Caco-2 (cell line): ENCODE measurements around the gene NDEL1. TPM values are rescaled to one million over a fixed set of nuclear protein-coding genes. Genes with fewer than 3 reads are reported as not detected.

Experiments used
- BruUV-seq: library from RNA; stranded (reverse); fragments of 400-500 nt; replicated peaks from 2 replicates; lab custom pipeline; 2021; lab: Mats Ljungman, UMichigan
- CTCF ChIA-PET: fragments of 300-600 bp; sonication (Branson Sonifier 250); formaldehyde crosslinking; loops from one replicate; lab custom pipeline; 2022; ENCODE audit warnings: antibody characterized with exemption; lab: Charles Lee
- POLR2A ChIA-PET: fragments of 300-600 bp; sonication (Branson Sonifier 250); formaldehyde crosslinking; loops from one replicate; lab custom pipeline; 2022; ENCODE audit warnings: antibody characterized with exemption; lab: Charles Lee
- DNase-seq, 2 experiments: peaks; one replicate each; pipeline versions ENCODE4 v3.0.0 to v3.0.0-alpha.2; 2020 to 2022
- H3K27me3 ChIP-seq: replicated peaks from 2 replicates; pipeline ENCODE4 v1.6.0; 2011; ENCODE audit warnings: low read length; ENCODE audit not compliant: control insufficient read depth, insufficient read depth
- H3K36me3 ChIP-seq: 2 replicates; pipeline ENCODE4 v1.5.1; 2011; ENCODE audit warnings: low read length; ENCODE audit not compliant: control insufficient read depth, insufficient read depth
- H3K4me1 ChIP-seq: fragments of 250-450 bp; sonication (Bioruptor Pico); 2 replicates; pipeline ENCODE4 v1.5.1; 2020; ENCODE audit warnings: mild to moderate bottlenecking
- H3K4me3 ChIP-seq: 2 replicates; pipeline ENCODE4 v1.5.1; 2011; ENCODE audit warnings: low read depth, mild to moderate bottlenecking, control low read depth, low read length
- H3K9me3 ChIP-seq: fragments of 250-450 bp; sonication (Bioruptor Pico); 2 replicates; pipeline ENCODE4 v1.5.1; 2020; ENCODE audit warnings: mild to moderate bottlenecking, moderate library complexity
- H3K27ac Mint-ChIP-seq: one replicate; pipeline ENCODE4 v1.8.0; 2022; ENCODE audit warnings: mixed read lengths; ENCODE audit not compliant: unreplicated experiment
- H3K27me3 Mint-ChIP-seq: one replicate; pipeline ENCODE4 v1.8.0; 2022; ENCODE audit warnings: mixed read lengths; ENCODE audit not compliant: insufficient read depth, unreplicated experiment
- H3K36me3 Mint-ChIP-seq: one replicate; pipeline ENCODE4 v1.8.0; 2022; ENCODE audit warnings: mild to moderate bottlenecking, mixed read lengths; ENCODE audit not compliant: insufficient read depth, unreplicated experiment
- H3K4me1 Mint-ChIP-seq: one replicate; pipeline ENCODE4 v1.8.0; 2022; ENCODE audit warnings: low read depth, mixed read lengths; ENCODE audit not compliant: unreplicated experiment
- H3K4me3 Mint-ChIP-seq: one replicate; pipeline ENCODE4 v1.8.0; 2022; ENCODE audit warnings: mild to moderate bottlenecking, moderate library complexity, mixed read lengths; ENCODE audit not compliant: unreplicated experiment
- H3K9me3 Mint-ChIP-seq: one replicate; pipeline ENCODE4 v1.8.0; 2022; ENCODE audit warnings: mixed read lengths; ENCODE audit not compliant: unreplicated experiment
- CTCF ChIP-seq, 2 experiments: fragments of 200-600 bp in 1 of 2; IDR thresholded peaks; 1 replicate in 1 of 2; 2 replicates in 1 of 2; pipeline versions ENCODE4 v1.5.1 to v1.8.0; 2011 to 2022; ENCODE audit warnings: antibody characterized with exemption in 1 of 2, control low read depth in 1 of 2, inconsistent platforms in 1 of 2, low read depth in 1 of 2, low read length in 1 of 2, mild to moderate bottlenecking in 1 of 2, moderate library complexity in 1 of 2; ENCODE audit not compliant: insufficient read depth in 1 of 2, severe bottlenecking in 1 of 2, unreplicated experiment in 1 of 2
- intact Hi-C: fragments of 100-400 bp; cut with micrococcal nuclease; formaldehyde crosslinking; loops from one replicate; pipeline ENCODE4 v1.10.0; 2022; ENCODE audit not compliant: unreplicated experiment
- total RNA-seq: library from RNA; stranded (reverse); gene quantifications from 2 replicates; pipeline ENCODE4 v1.2.3, GENCODE V29; 2022

The NDEL1 gene
- total RNA-seq, 1 experiment from 2014 or later: 32.2 TPM

GRCh38 chr17:8468127-8468526, 32.4 kb downstream of the NDEL1 start:
- ChIA-PET CTCF (no interaction called here), POLR2A (no interaction called here)
- DNase-seq: no peak
- no peak for TF ChIP-seq CTCF (IDR thresholded peaks at IDR 0.05; ENCODE audit: insufficient read depth in 1 of 2, low read depth in 1 of 2, low read length in 1 of 2, severe bottlenecking in 1 of 2, unreplicated experiment in 1 of 2)
- no peaks in the 10 kb centered on the region for H3K36me3 ChIP-seq
- intact Hi-C loops: no loop called here
- H3K9me3 ChIP-seq: no peaks in the 10 kb centered on the region
- BruUV-seq: no TSS peak
- no peak overlapping the region for H3K27ac Mint-ChIP-seq
- H3K4me3 ChIP-seq: no peak overlapping the region
- H3K27me3 Mint-ChIP-seq: no peaks in the 10 kb centered on the region
- peaks cover 29% of the 10 kb centered on the region for H3K36me3 Mint-ChIP-seq
- H3K4me3 Mint-ChIP-seq: no peak overlapping the region
- no peaks in the 10 kb centered on the region for H3K9me3 Mint-ChIP-seq
- H3K4me1 Mint-ChIP-seq: no peaks in the 10 kb centered on the region
- no peaks in the 10 kb centered on the region for H3K27me3 ChIP-seq
- no peaks in the 10 kb centered on the region for H3K4me1 ChIP-seq

GRCh38 chr17:8468980-8469379, 33.3 kb downstream of the NDEL1 start:
- POLR2A ChIA-PET: no interaction called here
- Mint-ChIP-seq H3K9me3 (no peaks in the 10 kb centered on the region), H3K4me1 (no peaks in the 10 kb centered on the region), H3K36me3 (peaks cover 36% of the 10 kb centered on the region), H3K4me3 (no peak overlapping the region), H3K27ac (no peak overlapping the region), H3K27me3 (no peaks in the 10 kb centered on the region)
- no peak for TF ChIP-seq CTCF (IDR thresholded peaks at IDR 0.05; ENCODE audit: insufficient read depth in 1 of 2, low read depth in 1 of 2, low read length in 1 of 2, severe bottlenecking in 1 of 2, unreplicated experiment in 1 of 2)
- Histone ChIP-seq H3K4me3 (no peak overlapping the region), H3K36me3 (no peaks in the 10 kb centered on the region), H3K27me3 (no peaks in the 10 kb centered on the region), H3K9me3 (no peaks in the 10 kb centered on the region), H3K4me1 (no peaks in the 10 kb centered on the region)
- intact Hi-C loops: no loop called here
- DNase-seq: no peak
- CTCF ChIA-PET: no interaction called here
- BruUV-seq: no TSS peak

GRCh38 chr17:8469964-8470363, 34.3 kb downstream of the NDEL1 start:
- Mint-ChIP-seq H3K36me3 (peaks cover 44% of the 10 kb centered on the region), H3K27ac (no peak overlapping the region), H3K4me3 (no peak overlapping the region), H3K9me3 (no peaks in the 10 kb centered on the region), H3K4me1 (no peaks in the 10 kb centered on the region), H3K27me3 (no peaks in the 10 kb centered on the region)
- no peaks in the 10 kb centered on the region for H3K27me3 ChIP-seq
- TF ChIP-seq CTCF (IDR thresholded peaks at IDR 0.05; ENCODE audit: insufficient read depth in 1 of 2, low read depth in 1 of 2, low read length in 1 of 2, severe bottlenecking in 1 of 2, unreplicated experiment in 1 of 2): no peak
- ChIA-PET CTCF (no interaction called here), POLR2A (no interaction called here)
- H3K9me3 ChIP-seq: no peaks in the 10 kb centered on the region
- no peaks in the 10 kb centered on the region for H3K4me1 ChIP-seq
- intact Hi-C loops: no loop called here
- no peak overlapping the region for H3K4me3 ChIP-seq
- no peak for DNase-seq
- no peaks in the 10 kb centered on the region for H3K36me3 ChIP-seq
- BruUV-seq: no TSS peak
